GM23338 (cell line): ENCODE results near the gene SLFN13. TPM values are rescaled to one million over a fixed set of nuclear protein-coding genes. Genes with fewer than 3 reads are reported as not detected.
"Not testable (repeated sequence)": the region's sequence is repeated elsewhere in the genome, so short reads cannot be mapped to it uniquely, and the experiment has no call there.

ENCODE experiments used
- ATAC-seq: fragments of 200-7000 bp; cut with Tn5 transposase; 3 replicates; pipeline ENCODE4 v1.9.1; 2020
- DNase-seq: peaks from one replicate; pipeline ENCODE4 v3.0.0-alpha.2; 2015; ENCODE audit warnings: low spot score
- H2AFZ ChIP-seq: fragments of 200-600 bp; sonication (generic); 2 replicates; pipeline ENCODE4 v1.8.0; 2016; ENCODE audit warnings: antibody characterized with exemption, mild to moderate bottlenecking, moderate library complexity
- H3F3A ChIP-seq: fragments of 200-600 bp; sonication (generic); replicated peaks from 2 replicates; pipeline ENCODE4 v1.8.0; 2017; ENCODE audit warnings: antibody characterized with exemption, mixed run types, low read depth
- H3K27ac ChIP-seq: fragments of 200-600 bp; sonication (generic); 2 replicates; pipeline ENCODE4 v1.6.1; 2016; ENCODE audit warnings: low read depth
- H3K27me3 ChIP-seq: fragments of 200-600 bp; sonication (generic); 2 replicates; pipeline ENCODE4 v1.8.0; 2016; ENCODE audit warnings: mild to moderate bottlenecking, mixed run types, moderate library complexity; ENCODE audit not compliant: insufficient read depth
- H3K36me3 ChIP-seq: fragments of 200-600 bp; sonication (generic); 2 replicates; pipeline ENCODE4 v1.8.0; 2016; ENCODE audit warnings: mild to moderate bottlenecking; ENCODE audit not compliant: insufficient read depth
- H3K4me1 ChIP-seq: fragments of 200-600 bp; sonication (generic); 2 replicates; pipeline ENCODE4 v1.8.0; 2016; ENCODE audit warnings: mild to moderate bottlenecking, moderate library complexity; ENCODE audit not compliant: insufficient read depth
- H3K4me2 ChIP-seq: fragments of 200-600 bp; sonication (generic); 2 replicates; pipeline ENCODE4 v1.7.1; 2017; ENCODE audit warnings: mixed run types
- H3K4me3 ChIP-seq: fragments of 200-600 bp; sonication (generic); 2 replicates; pipeline ENCODE4 v1.6.1; 2016; ENCODE audit warnings: mixed run types
- H3K79me2 ChIP-seq: fragments of 200-600 bp; sonication (generic); replicated peaks from 2 replicates; pipeline ENCODE4 v1.8.0; 2017; ENCODE audit warnings: mild to moderate bottlenecking; ENCODE audit not compliant: insufficient read depth
- H3K9me2 ChIP-seq: fragments of 200-600 bp; sonication (generic); 2 replicates; pipeline ENCODE4 v1.8.0; 2017; ENCODE audit not compliant: insufficient read depth
- H4K20me1 ChIP-seq: fragments of 200-600 bp; sonication (generic); replicated peaks from 2 replicates; pipeline ENCODE4 v1.8.0; 2017; ENCODE audit warnings: mild to moderate bottlenecking; ENCODE audit not compliant: insufficient read depth
- H3K27ac Mint-ChIP-seq: 2 replicates; pipeline ENCODE4 v1.8.0; 2020; ENCODE audit warnings: inconsistent platforms, mild to moderate bottlenecking, moderate library complexity, mixed read lengths
- H3K27me3 Mint-ChIP-seq: 3 replicates; pipeline ENCODE4 v1.8.0; 2022; ENCODE audit warnings: low read depth, mild to moderate bottlenecking, moderate library complexity, mixed read lengths, inconsistent platforms; ENCODE audit not compliant: insufficient read depth, poor library complexity
- H3K36me3 Mint-ChIP-seq: 3 replicates; pipeline ENCODE4 v1.8.0; 2021; ENCODE audit warnings: low read depth, mild to moderate bottlenecking, inconsistent platforms, moderate library complexity, mixed read lengths
- H3K4me1 Mint-ChIP-seq: 3 replicates; pipeline ENCODE4 v1.8.0; 2020; ENCODE audit warnings: mild to moderate bottlenecking, inconsistent platforms, mixed read lengths
- H3K4me3 Mint-ChIP-seq: 3 replicates; pipeline ENCODE4 v1.8.0; 2021; ENCODE audit warnings: moderate library complexity, mild to moderate bottlenecking, inconsistent platforms, mixed read lengths
- H3K9me3 Mint-ChIP-seq: 3 replicates; pipeline ENCODE4 v1.8.0; 2020; ENCODE audit warnings: moderate library complexity, mild to moderate bottlenecking, inconsistent platforms, mixed read lengths
- ETS1 ChIP-seq: IDR thresholded peaks from 2 replicates; pipeline ENCODE4 v1.6.1; 2016; ENCODE audit warnings: antibody characterized with exemption
- EZH2phosphoT487 ChIP-seq: fragments of 200-600 bp; sonication (generic); IDR thresholded peaks from one replicate; pipeline ENCODE4 v1.8.1; 2018; ENCODE audit warnings: antibody characterized with exemption; ENCODE audit not compliant: unreplicated experiment
- POLR2AphosphoS5 ChIP-seq: IDR thresholded peaks from 2 replicates; pipeline ENCODE4 v1.6.1; 2016; ENCODE audit warnings: antibody characterized with exemption, low read depth
- ZNF331 ChIP-seq: fragments of 250-450 bp; sonication (Bioruptor Pico); IDR thresholded peaks from 2 replicates; pipeline ENCODE4 v1.5.0; 2020; ENCODE audit warnings: low read depth, mild to moderate bottlenecking, moderate library complexity
- ZNF462 ChIP-seq: fragments of 250-450 bp; sonication (Bioruptor Pico); IDR thresholded peaks from 2 replicates; pipeline ENCODE4 v1.5.0; 2020; ENCODE audit warnings: mild to moderate bottlenecking, moderate library complexity
- polyA plus RNA-seq: library from polyadenylated mRNA; unstranded; fragments of >200 nt; fragmentation: Nextera tagmentation; extraction: Ambion mirVana; gene quantifications from 2 replicates; pipeline ENCODE4 v1.2.1, GENCODE V29; 2016
- total RNA-seq: library from RNA; depleted of rRNA; stranded (reverse); fragments of >200 nt; shearing (Covaris generic); gene quantifications from 2 replicates; pipeline ENCODE4 v1.2.3, GENCODE V29; 2014

The SLFN13 gene
- total and polyA plus RNA-seq, 2 experiments from 2014 or later, result 1.0 to 3.1 TPM

DNA sequence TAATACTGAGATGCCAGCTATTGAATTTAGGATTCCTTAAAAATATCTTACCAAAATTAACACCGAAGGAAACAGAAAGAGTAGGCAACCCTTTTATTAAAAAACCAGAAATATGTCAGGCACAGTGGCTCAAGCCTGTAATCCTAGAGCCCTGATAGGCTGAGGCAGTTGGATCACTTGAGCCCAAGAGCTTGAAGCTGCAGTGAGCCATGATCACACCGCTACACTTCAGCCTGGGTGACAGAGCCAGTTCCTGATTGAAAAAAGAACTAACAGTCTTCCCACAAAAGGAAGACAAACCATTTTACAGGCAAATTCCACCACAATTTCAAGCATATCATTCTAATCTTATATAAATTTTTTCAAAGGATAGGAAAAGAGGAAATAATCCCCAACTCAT is 31.9 kb downstream of the SLFN13 start (continued):
- TF ChIP-seq ZNF462 (CRISPR knock-in tag), result no peak
- no peak for TF ChIP-seq POLR2AphosphoS5
- TF ChIP-seq ZNF331, result no peak
- no peak for TF ChIP-seq EZH2phosphoT487
- no peak for TF ChIP-seq ETS1

DNA sequence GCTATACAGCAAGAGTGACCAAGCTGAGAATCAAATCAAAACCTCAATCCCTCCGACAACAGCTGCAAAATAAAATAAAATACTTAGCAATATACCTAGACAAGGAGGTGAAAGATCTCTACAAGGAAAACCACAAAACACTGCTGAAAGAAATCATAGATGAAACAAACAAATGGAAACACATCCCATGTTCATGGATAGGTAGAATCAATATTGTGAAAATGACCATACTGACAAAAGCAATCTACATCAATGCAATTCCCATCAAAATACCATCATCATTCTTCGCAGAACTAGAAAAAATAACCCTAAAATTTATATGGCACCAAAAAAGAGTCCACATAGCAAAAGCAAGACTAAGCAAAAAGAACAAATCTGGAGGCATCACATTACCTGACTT is 33.9 kb downstream of the SLFN13 start:
- not testable (repeated sequence) for H3K36me3 Mint-ChIP-seq

More for the DNA sequence above, 33.9 kb downstream of the SLFN13 start:
- not testable (repeated sequence) for H3K4me3 ChIP-seq, H3K4me1 ChIP-seq, H3K4me3 Mint-ChIP-seq, DNase-seq, ATAC-seq, H3K27ac ChIP-seq, H3K4me2 ChIP-seq, H3K27ac Mint-ChIP-seq, H3F3A ChIP-seq, H3K27me3 Mint-ChIP-seq, H3K9me3 Mint-ChIP-seq, H4K20me1 ChIP-seq, H2AFZ ChIP-seq, H3K9me2 ChIP-seq, H3K79me2 ChIP-seq, H3K36me3 ChIP-seq, H3K4me1 Mint-ChIP-seq, H3K27me3 ChIP-seq
